GM19328 (cell line): Measurements from ENCODE around the gene TSEN15.

ENCODE experiments used
- ATAC-seq: cut with Tn5 transposase; IDR thresholded peaks from one replicate; pipeline ENCODE4 v1.9.1; 2021; ENCODE audit warnings: mild to moderate bottlenecking, moderate library complexity; ENCODE audit not compliant: unreplicated experiment

TSEN15 gene

DNA sequence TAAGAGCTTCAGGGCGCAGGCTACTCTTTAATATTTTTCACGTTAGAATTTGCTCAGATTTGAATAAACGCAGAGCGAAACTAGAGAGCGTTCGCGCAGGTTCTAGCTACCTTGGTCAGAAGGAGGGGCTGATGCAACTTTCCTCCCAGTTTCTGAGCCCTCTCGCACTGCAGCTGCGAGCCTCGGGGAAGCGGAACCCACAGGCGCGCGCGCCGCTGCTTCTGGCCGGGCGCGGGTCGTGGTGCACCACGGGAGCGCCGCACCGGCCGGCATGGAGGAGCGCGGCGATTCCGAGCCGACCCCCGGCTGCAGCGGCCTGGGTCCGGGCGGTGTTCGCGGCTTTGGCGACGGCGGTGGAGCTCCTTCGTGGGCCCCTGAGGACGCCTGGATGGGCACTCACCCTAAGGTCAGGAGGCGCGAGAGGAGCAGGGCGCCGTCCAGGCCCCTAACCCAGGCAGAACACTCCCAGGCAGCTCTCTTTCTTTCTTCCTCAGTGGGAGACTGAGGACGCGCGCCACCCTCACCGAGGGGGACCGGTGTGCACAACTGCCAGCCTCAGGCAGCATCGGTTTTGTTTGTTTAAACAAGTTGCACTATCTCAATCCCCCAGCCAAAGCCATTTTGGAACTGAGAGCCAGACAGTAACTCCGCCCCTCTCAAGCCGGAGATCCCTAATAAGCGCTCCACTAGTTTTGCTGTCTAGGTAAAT is at the start of gene TSEN15:
Gene TSEN15, plus strand, starts transcription at position 246 of the 709 bp plus-strand sequence. Its CDS starts 26 bp downstream, at position 272.
- peak; percentile 98 for ATAC-seq

DNA sequence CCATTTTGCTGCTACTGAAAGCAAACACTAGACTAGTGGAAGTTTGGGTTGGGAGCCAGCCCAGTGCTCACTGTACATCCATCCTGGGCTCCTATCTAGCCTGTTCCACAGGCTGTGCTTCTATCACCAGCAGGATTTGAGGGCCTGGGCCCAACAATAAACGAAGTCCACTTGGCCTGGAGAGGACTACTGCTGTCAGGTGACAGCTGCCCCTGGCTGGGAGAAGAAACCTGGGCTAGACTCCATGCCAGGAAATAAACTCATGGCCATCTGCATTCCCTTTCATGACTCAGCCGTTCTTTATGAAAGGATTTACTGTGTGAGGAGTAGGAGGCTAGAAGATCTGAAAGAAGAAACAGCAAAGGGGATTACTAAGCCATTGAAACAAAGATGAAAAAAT is 49.5 kb upstream of the TSEN15 start:
- ATAC-seq = no peak

DNA sequence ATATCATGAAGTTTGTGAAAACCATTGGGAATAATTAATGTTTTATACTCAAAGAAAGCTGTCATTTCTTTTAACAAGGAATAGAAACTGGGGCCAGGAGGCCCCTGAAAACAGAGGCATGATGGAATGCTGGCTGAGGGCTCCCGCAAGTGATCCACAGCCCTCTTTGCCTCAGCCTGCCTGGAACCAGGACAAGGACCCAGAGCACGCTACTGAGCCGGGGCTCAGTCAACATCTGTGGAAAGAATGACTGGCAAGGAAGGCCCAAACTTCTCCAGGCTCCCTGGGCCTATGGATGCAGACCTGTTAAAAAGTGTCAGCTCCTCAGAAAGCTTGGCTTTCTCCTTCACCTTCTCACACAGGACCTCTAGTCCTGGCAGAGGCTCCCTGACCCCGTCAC is 46.6 kb upstream of the TSEN15 start:
- no peak for ATAC-seq

DNA sequence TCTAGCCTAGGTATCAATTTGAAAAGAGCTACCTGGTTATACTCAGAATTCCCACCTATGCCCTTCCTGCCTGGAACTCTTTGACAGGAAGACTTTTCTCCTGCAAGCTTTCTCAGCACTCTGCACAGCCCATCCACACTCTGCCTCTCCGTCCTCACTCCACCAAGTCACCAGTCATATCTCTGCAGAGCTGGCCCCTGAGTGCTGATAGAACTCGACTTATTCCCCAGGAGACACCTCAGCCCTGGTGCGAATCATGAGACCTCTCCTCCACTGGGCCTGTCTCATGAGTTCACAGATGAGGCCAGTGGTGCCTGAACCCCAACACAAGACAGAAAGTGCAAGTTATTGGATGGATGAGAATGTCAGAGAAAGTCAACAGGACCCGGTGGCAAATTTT is 46.0 kb upstream of the TSEN15 start:
- ATAC-seq = no peak

GRCh38 chr1:184010788-184011187 is 40.7 kb upstream of the TSEN15 start:
- no peak for ATAC-seq

- no peak for ATAC-seq
Measured at GRCh38 chr1:184012187-184012586, 39.3 kb upstream of the TSEN15 start.

DNA sequence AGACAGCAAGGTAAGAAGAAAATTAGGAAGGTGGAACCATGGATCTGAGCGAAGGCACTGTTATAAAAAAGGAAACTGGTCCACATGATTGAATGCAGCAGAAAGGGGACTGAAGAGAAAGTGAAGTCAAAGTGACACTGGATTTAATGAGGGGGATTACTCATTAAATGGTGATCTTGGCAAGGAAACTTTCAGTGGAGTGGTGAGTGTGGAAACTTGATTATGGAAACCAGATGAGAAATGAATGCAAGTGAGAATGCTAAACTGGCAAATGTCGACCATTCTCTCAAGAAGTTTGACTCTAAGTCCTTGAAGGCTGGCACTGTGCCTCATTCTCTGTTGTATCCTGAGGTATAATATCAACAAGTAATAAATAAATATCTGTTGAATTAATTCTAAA is 37.3 kb upstream of the TSEN15 start:
- ATAC-seq = no peak

GRCh38 chr1:184016169-184016568 is 35.4 kb upstream of the TSEN15 start:
- ATAC-seq = no peak

GRCh38 chr1:184017306-184017705 is 34.2 kb upstream of the TSEN15 start:
- no peak for ATAC-seq

DNA sequence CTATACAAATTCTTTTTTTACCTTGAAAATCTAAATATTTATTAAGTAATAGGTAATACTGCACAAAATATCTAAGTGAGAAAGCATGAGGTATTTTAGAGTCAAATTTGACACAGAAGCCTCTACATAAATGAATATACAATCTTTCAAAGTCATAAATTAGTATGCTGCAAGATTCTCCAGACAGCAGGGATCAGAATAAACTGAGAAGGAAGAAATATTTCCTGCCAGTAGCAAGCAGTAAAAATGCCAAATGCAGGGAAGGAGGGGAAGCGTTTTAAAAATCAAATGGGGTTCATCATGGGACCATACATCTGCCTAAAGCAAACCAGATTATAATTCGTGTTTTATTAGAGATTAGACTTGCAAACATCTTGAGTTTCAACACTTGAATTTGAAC is 32.9 kb upstream of the TSEN15 start:
- no peak for ATAC-seq

GRCh38 chr1:184019069-184019468 is 32.5 kb upstream of the TSEN15 start:
- no peak for ATAC-seq

- no peak for ATAC-seq
Measured at GRCh38 chr1:184019506-184019905, 32.0 kb upstream of the TSEN15 start.

DNA sequence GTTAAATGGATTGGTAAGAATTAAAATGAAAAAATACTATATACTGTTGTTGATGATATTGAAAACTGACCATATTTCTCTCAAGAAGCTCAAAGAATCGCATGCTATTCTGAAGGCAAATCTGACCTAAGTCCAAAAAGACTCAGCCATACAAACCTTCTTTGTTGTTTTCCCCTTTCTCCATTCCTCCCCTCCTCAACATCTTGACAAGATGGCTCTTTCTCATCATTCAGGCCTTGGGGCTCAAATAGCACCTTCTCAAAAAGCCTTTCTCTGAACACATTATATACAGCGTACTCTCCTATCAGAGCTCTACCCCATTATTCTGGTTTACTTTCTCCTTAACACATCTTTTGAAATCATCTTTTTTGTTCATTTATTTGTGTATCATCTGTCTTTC is 31.2 kb upstream of the TSEN15 start:
- no peak for ATAC-seq

DNA sequence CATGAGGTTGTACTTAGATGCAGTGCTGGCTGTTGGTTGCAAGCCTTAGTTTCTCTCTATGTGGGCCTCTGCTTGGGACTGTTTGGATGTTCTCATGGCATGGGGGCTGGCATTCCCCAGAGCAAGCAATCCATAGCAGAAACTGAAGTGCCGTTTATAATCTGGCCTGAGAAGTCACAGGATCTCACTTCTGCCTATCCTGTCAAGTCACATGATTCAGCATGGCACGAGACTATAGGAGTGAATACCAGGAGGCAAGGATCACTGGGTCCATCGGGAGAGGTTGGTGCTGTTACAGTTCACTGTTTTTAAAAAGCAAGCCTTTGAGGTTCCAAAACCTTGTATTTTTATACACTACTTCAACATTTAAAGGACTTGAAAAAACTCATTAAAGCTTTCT is 30.7 kb upstream of the TSEN15 start:
- ATAC-seq = no peak

DNA sequence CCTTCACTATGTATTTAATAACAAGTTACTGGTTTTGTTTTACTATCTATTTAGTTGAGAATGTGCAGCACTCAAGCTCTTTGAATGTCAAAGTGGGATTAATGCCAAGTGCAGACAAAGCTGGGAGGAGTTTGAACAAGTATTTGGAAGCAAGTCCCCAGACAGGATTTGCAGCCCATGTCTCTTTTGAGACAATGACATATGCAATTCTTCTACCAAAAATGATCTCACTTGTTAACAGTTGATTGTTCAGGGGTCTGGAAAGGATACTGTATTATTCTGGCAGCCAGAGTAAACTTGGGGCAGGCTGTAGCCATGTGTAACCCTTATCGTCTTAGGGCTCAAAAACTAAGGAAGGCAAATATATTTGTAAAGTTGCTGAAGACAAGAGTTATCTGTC is 29.8 kb upstream of the TSEN15 start:
- ATAC-seq = no peak

GRCh38 chr1:184022668-184023067 is 28.9 kb upstream of the TSEN15 start:
- ATAC-seq = no peak

- no peak for ATAC-seq
Measured at GRCh38 chr1:184023171-184023570, 28.4 kb upstream of the TSEN15 start.

DNA sequence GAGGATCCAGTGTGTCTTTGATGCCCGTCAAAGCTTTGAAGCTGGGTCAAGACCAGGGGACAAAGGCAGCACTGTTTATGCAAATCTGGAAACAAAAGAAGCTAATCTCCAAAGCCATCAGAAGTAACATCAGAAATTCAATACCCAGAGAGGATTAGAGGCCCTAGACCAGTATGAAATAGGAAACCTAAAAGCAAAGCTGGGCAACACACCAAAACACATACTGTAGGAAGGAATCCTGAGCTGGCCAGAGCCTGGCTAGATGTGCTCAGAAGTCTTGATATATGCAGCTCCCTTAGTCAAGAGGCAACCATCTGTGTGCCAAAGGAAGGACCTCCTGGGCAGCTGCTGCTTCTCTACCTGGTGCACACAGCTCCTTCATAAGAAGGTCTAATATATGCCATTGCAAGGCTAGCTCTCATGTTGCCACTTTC is 26.3 kb upstream of the TSEN15 start:
- no peak for ATAC-seq

DNA sequence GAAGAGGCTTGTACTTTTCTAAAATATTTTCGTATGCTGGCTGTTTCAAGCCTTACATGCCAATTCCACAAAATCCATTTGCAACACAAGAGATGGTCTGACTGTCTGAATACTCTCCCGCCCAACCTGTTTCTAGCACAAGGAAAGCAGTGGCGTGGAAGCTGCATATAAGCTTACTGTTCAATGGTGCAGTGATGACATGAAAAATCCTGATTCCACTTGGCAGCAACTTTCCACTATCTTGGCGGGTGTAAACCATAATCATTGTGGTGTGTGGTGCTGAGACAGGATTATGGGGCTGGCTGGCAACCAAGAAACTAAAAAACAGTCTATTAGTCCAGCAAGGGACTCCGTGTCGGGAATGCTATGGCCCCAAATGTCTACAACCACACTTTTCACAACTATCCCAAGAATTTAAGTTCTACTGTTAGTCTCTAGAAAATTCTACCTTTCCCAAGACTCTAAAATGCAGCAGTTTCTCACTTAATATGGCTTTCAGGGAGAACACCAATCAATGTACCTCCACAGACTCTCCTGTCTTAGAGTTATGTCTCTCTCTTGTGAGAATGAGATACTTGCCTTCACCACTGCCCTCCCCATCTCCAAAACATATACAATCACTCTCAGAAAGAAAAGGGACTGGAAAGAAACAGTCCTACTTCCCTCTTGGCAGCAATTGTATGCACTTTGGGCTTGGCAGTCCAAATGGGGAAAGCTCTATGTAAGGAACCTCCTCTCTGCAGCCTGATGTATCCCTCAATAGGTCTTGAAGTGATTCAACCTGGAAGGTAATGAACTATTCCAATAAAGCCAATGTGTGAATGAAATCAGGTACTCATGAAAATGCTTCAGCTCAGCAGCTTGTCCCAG is 23.5 kb upstream of the TSEN15 start:
- no peak for ATAC-seq

DNA sequence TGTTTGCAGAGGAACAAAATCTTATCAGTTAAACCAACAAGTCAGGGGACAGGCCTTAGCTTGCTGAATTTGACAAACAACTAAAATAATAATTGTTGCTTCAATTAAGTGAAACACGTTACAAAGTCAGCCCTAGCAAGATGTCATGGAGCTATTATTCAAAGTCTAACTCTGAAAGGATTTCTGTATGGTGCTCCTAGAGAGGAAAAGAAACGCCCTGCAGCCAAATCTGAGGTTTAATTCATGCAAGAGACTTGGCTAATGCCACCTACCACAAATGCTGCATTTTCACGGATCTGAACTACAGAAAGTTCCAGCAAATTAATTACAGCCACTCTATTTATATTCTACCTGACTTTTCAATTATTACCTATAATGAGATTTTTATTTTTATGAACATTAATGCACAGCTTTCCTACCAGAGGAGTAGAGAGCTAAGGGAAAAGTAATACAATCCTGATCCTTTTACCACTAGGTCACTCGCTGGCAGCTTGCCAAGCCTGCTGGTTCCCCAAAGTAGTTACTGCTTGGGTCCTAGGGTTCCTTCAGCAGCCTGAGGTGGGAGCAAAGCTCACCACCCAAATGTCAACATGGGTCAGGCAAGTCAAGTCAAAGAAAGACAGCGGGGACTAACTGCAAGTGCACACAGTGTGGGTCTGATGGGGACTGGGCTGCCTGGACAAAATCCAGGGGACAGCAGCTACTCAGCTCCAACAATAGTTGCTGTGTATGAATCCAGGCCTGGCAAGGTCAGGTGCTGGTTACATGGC is 22.5 kb upstream of the TSEN15 start:
- no peak for ATAC-seq

- ATAC-seq = no peak
Measured at GRCh38 chr1:184030433-184031091, 21.0 kb upstream of the TSEN15 start.
